ENCODE measurements around the gene INPP5A.
"Not testable (repeated sequence)": the region's sequence is repeated elsewhere in the genome, so short reads cannot be mapped to it uniquely, and the experiment has no call there.

The INPP5A gene

DNA sequence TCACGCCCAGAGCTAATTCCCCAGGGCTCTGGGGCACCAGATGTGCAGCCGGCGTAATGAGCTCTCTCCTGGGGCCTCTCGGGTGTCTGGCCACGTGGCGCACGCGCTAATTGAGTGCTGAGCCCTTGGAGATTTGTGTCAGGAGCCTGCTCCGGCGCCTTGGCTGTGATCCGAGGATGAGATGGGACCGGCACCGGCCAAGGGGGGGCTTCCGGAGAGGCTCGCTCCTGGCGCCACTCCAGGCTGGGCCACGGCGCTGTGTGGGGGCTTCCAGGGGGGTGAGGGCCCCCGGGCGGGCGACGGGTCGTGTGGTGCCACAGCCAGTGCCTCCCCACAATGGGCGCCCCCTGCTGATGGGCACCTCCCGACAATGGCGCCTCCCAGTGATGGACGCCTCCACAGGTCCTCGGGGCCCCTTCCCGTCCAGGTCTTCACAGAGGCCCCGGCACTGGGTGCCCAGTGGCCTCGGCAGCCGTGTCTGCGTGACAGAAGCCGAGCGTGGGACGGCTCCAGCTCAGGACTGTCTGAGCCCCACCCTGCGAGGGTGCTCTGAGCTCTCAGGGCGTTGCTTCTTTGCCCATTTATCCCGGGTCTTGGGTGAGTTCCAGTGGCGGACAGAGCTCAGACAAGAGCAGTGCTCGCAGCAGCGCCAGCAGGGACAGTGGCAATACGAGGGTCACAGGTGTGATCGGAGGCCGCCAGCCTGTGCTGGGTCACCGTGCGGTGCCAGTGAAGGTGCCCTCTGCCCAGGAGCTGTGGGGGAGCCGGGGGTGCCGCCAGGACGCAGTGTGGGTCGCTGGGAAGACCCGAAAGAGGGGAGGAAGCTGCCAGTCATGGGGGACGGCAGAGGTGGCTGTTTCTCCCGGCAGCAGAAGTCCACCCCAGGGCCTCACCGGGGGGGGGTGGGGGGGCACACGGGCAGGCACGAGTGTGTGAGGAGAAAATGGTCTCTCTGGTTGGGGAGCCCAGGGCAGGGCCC, 256.6 kb downstream of the INPP5A start:
- DNase-seq (ENCODE audit: low read depth in 1 of 2, low spot score in 1 of 2) = no peak
- Histone ChIP-seq H3K27me3 (ENCODE audit: insufficient read depth, poor library complexity, severe bottlenecking) (peaks cover 25% of the 10 kb centered on the region), H3K27ac (replicated peaks) (no peak overlapping the region), H3K4me3 (replicated peaks; ENCODE audit: insufficient read depth, low read length) (no peak overlapping the region)
- TF ChIP-seq SPI1 (IDR thresholded peaks at IDR 0.05; ENCODE audit: borderline replicate concordance, low read depth) (no peak), POLR2AphosphoS5 (IDR thresholded peaks at IDR 0.05; ENCODE audit: low read depth) (no peak), GABPA (IDR thresholded peaks at IDR 0.05; ENCODE audit: low read depth) (no peak)
- TF ChIP-seq, protein P1, sequence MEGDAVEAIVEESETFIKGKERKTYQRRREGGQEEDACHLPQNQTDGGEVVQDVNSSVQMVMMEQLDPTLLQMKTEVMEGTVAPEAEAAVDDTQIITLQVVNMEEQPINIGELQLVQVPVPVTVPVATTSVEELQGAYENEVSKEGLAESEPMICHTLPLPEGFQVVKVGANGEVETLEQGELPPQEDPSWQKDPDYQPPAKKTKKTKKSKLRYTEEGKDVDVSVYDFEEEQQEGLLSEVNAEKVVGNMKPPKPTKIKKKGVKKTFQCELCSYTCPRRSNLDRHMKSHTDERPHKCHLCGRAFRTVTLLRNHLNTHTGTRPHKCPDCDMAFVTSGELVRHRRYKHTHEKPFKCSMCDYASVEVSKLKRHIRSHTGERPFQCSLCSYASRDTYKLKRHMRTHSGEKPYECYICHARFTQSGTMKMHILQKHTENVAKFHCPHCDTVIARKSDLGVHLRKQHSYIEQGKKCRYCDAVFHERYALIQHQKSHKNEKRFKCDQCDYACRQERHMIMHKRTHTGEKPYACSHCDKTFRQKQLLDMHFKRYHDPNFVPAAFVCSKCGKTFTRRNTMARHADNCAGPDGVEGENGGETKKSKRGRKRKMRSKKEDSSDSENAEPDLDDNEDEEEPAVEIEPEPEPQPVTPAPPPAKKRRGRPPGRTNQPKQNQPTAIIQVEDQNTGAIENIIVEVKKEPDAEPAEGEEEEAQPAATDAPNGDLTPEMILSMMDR (IDR thresholded peaks at IDR 0.05; ENCODE audit: insufficient read depth, low read length) = no peak
- TF ChIP-seq, protein P2, sequence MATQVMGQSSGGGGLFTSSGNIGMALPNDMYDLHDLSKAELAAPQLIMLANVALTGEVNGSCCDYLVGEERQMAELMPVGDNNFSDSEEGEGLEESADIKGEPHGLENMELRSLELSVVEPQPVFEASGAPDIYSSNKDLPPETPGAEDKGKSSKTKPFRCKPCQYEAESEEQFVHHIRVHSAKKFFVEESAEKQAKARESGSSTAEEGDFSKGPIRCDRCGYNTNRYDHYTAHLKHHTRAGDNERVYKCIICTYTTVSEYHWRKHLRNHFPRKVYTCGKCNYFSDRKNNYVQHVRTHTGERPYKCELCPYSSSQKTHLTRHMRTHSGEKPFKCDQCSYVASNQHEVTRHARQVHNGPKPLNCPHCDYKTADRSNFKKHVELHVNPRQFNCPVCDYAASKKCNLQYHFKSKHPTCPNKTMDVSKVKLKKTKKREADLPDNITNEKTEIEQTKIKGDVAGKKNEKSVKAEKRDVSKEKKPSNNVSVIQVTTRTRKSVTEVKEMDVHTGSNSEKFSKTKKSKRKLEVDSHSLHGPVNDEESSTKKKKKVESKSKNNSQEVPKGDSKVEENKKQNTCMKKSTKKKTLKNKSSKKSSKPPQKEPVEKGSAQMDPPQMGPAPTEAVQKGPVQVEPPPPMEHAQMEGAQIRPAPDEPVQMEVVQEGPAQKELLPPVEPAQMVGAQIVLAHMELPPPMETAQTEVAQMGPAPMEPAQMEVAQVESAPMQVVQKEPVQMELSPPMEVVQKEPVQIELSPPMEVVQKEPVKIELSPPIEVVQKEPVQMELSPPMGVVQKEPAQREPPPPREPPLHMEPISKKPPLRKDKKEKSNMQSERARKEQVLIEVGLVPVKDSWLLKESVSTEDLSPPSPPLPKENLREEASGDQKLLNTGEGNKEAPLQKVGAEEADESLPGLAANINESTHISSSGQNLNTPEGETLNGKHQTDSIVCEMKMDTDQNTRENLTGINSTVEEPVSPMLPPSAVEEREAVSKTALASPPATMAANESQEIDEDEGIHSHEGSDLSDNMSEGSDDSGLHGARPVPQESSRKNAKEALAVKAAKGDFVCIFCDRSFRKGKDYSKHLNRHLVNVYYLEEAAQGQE (IDR thresholded peaks at IDR 0.05; ENCODE audit: insufficient replicate concordance, low read depth) = no peak

DNA sequence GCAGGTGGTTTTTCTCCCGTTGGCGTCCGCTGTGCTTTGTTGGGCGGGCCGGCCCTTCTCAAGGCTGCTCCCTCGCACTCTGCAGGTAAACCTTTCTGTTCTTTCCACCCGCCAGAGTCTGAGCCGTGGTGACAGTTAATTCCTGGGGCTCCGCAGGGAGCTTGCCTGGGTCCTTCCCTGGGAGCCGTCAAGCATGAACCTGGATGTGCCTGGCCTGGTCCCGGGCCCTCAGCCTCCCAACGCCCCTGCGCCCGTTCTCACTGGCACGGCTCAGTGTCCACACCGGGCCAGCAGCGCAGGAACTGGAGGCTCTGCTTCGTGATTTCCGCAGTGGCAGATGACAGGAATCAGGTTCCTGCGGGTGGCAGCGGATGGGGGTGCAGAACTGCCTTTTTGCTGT, 259.3 kb downstream of the INPP5A start:
- peaks cover 2% of the 10 kb centered on the region for H3K27me3 ChIP-seq (ENCODE audit: insufficient read depth, poor library complexity, severe bottlenecking)
- DNase-seq (ENCODE audit: low read depth in 1 of 2, low spot score in 1 of 2) = no peak
- H3K4me3 ChIP-seq (replicated peaks; ENCODE audit: insufficient read depth, low read length) = no peak overlapping the region
- TF ChIP-seq POLR2AphosphoS5 (IDR thresholded peaks at IDR 0.05; ENCODE audit: low read depth) = no peak
- TF ChIP-seq GABPA (IDR thresholded peaks at IDR 0.05; ENCODE audit: low read depth) = no peak
- TF ChIP-seq, protein P2 (IDR thresholded peaks at IDR 0.05; ENCODE audit: insufficient replicate concordance, low read depth) = no peak
- TF ChIP-seq SPI1 (IDR thresholded peaks at IDR 0.05; ENCODE audit: borderline replicate concordance, low read depth) = no peak
- TF ChIP-seq, protein P1 (IDR thresholded peaks at IDR 0.05; ENCODE audit: insufficient read depth, low read length) = no peak
- no peak overlapping the region for H3K27ac ChIP-seq (replicated peaks)

DNA sequence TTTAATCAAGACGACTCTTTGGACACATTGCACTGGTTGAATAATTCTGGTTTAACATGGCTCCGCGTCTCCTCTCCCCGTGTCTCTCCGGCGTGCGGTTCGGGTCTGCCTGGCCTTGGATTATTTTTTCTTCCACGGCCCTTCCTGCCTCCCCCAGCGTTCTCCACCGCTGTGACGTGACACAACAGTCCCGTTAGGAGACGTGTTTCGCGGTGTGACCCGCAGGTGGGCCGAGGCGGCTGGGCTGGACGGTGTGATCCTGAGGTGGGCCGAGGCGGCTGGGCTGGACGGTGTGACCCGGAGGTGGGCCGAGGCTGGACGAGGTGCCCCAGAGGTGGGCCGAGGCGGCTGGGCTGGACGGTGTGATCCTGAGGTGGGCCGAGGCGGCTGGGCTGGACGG, 260.4 kb downstream of the INPP5A start:
- H3K4me3 ChIP-seq (replicated peaks; ENCODE audit: insufficient read depth, low read length); DNase-seq (ENCODE audit: low read depth in 1 of 2, low spot score in 1 of 2); H3K27ac ChIP-seq (replicated peaks); H3K27me3 ChIP-seq (ENCODE audit: insufficient read depth, poor library complexity, severe bottlenecking): not testable (repeated sequence)

DNA sequence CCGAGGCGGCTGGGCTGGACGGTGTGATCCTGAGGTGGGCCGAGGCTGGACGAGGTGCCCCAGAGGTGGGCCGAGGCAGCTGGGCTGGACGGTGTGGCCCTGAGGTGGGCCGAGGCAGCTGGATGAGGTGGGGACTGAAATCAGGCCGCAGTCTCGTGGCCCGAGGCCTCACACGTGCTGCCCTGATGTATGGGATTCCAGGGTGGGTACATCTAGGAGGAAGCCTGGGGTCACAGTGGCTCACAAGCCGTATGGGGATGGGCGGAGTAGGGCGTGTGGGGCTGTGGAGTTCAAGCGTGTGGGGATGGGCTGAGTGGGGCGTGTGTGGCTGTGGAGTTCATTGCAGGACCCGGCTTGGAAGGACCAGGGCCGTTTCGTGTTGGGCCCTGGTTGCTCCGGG, 260.8 kb downstream of the INPP5A start:
- no peak for TF ChIP-seq POLR2AphosphoS5 (IDR thresholded peaks at IDR 0.05; ENCODE audit: low read depth)
- Histone ChIP-seq H3K27me3 (ENCODE audit: insufficient read depth, poor library complexity, severe bottlenecking) (peaks cover 2% of the 10 kb centered on the region), H3K4me3 (replicated peaks; ENCODE audit: insufficient read depth, low read length) (no peak overlapping the region), H3K27ac (replicated peaks) (no peak overlapping the region)
- no peak for DNase-seq (ENCODE audit: low read depth in 1 of 2, low spot score in 1 of 2)
